Stimulated activated CD4-positive, alpha-beta T cell treated with anti-CD3 and anti-CD28 coated beads, Interleukin-2, amount 100 ng/mL, for 4 hours (primary cell): Measurements from ENCODE around the gene AKT3.
A peak's percentile ranks its signal among the peaks of the same experiment; 100 is the strongest.
"Not testable (repeated sequence)": the region's sequence is repeated elsewhere in the genome, so short reads cannot be mapped to it uniquely, and the experiment has no call there.

Experiments
- DNase-seq: peaks from one replicate; pipeline ENCODE4 v3.0.0-alpha.2; 2020; ENCODE audit warnings: low read depth

AKT3 gene

GRCh38 chr1:243693800-243694199 lies 156.2 kb downstream of the AKT3 start:
- no peak for DNase-seq

GRCh38 chr1:243686159-243686558 lies 163.9 kb downstream of the AKT3 start:
- DNase-seq, result no peak

- DNase-seq, result no peak
These were observed 169.2 kb downstream of the AKT3 start for GRCh38 chr1:243680860-243681259.

GRCh38 chr1:243672539-243673074 lies 177.4 kb downstream of the AKT3 start:
- no peak for DNase-seq

GRCh38 chr1:243667591-243667990 lies 182.5 kb downstream of the AKT3 start:
- DNase-seq, result no peak

GRCh38 chr1:243667133-243667532 lies 182.9 kb downstream of the AKT3 start:
- DNase-seq, result no peak

GRCh38 chr1:243663651-243664050 lies 186.4 kb downstream of the AKT3 start:
- DNase-seq, result no peak

GRCh38 chr1:243662169-243662568 lies 187.9 kb downstream of the AKT3 start:
- not testable (repeated sequence) for DNase-seq

- DNase-seq, result no peak
These were observed 191.4 kb downstream of the AKT3 start for GRCh38 chr1:243658594-243659105.

GRCh38 chr1:243657793-243658192 lies 192.2 kb downstream of the AKT3 start:
- no peak for DNase-seq

- DNase-seq, result not testable (repeated sequence)
These were observed 200.5 kb downstream of the AKT3 start for GRCh38 chr1:243649530-243649929.

- DNase-seq, result no peak
These were observed 203.2 kb downstream of the AKT3 start for GRCh38 chr1:243646841-243647240.

- DNase-seq, result no peak
These were observed 204.8 kb downstream of the AKT3 start for GRCh38 chr1:243645281-243645680.

GRCh38 chr1:243642936-243643335 lies 207.1 kb downstream of the AKT3 start:
- no peak for DNase-seq

- no peak for DNase-seq
These were observed 210.9 kb downstream of the AKT3 start for GRCh38 chr1:243639027-243639658.

- DNase-seq, result no peak
These were observed 211.9 kb downstream of the AKT3 start for GRCh38 chr1:243638186-243638585.

- DNase-seq, result no peak
These were observed 221.6 kb downstream of the AKT3 start for GRCh38 chr1:243628476-243628907.

- no peak for DNase-seq
These were observed 226.2 kb downstream of the AKT3 start for GRCh38 chr1:243623841-243624240.

GRCh38 chr1:243621973-243622372 lies 228.1 kb downstream of the AKT3 start:
- no peak for DNase-seq

GRCh38 chr1:243620096-243620495 lies 229.9 kb downstream of the AKT3 start:
- no peak for DNase-seq

GRCh38 chr1:243609698-243610097 lies 240.3 kb downstream of the AKT3 start:
- DNase-seq, result no peak

GRCh38 chr1:243605604-243606003 lies 244.4 kb downstream of the AKT3 start:
- no peak for DNase-seq

GRCh38 chr1:243601720-243602119 lies 248.3 kb downstream of the AKT3 start:
- no peak for DNase-seq

- peak; percentile 18 for DNase-seq
These were observed 251.6 kb downstream of the AKT3 start for GRCh38 chr1:243598433-243598832.
